Mucosa of gallbladder (tissue), 1 donor: ENCODE results near the gene ACSS3. TPM values are rescaled to one million over a fixed set of nuclear protein-coding genes. Genes with fewer than 3 reads are reported as not detected.
"Not testable (repeated sequence)": the region's sequence is repeated elsewhere in the genome, so short reads cannot be mapped to it uniquely, and the experiment has no call there.

Source experiments
- DNase-seq: peaks from one replicate; pipeline ENCODE4 v3.0.0-alpha.2; 2020; ENCODE audit warnings: low spot score
- total RNA-seq: library from RNA; stranded (reverse); gene quantifications from one replicate; pipeline ENCODE4 v1.2.1, GENCODE V29; 2021
- donor health status: DM: no; HTN: no; CAD: no.

Gene ACSS3
- total RNA-seq, 1 donor from 2014 or later = 24.4 TPM

- no peak for DNase-seq
Observed at GRCh38 chr12:81094718-81095360, 17.0 kb downstream of the ACSS3 start.

GRCh38 chr12:81095501-81096232 is 17.8 kb downstream of the ACSS3 start:
- DNase-seq = no peak

- no peak for DNase-seq
Observed at GRCh38 chr12:81105687-81106086, 27.8 kb downstream of the ACSS3 start.

- DNase-seq = no peak
Observed at GRCh38 chr12:81114226-81114625, 36.3 kb downstream of the ACSS3 start.

- DNase-seq = not testable (repeated sequence)
Observed at GRCh38 chr12:81119069-81119468, 41.2 kb downstream of the ACSS3 start.

GRCh38 chr12:81120961-81121360 is 43.1 kb downstream of the ACSS3 start:
- DNase-seq = peak; percentile 56

GRCh38 chr12:81123611-81124010 is 45.7 kb downstream of the ACSS3 start:
- DNase-seq = no peak

- no peak for DNase-seq
Observed at GRCh38 chr12:81125691-81126090, 47.8 kb downstream of the ACSS3 start.

GRCh38 chr12:81128930-81129554 is 51.2 kb downstream of the ACSS3 start:
- DNase-seq = peak; percentile 37

GRCh38 chr12:81136519-81136918 is 58.6 kb downstream of the ACSS3 start:
- no peak for DNase-seq

- DNase-seq = no peak
Observed at GRCh38 chr12:81137801-81138200, 59.9 kb downstream of the ACSS3 start.

- no peak for DNase-seq
Observed at GRCh38 chr12:81141217-81141616, 63.3 kb downstream of the ACSS3 start.

- no peak for DNase-seq
Observed at GRCh38 chr12:81143057-81143456, 65.2 kb downstream of the ACSS3 start.

- DNase-seq = no peak
Observed at GRCh38 chr12:81146228-81147225, 68.6 kb downstream of the ACSS3 start.

- DNase-seq = no peak
Observed at GRCh38 chr12:81147292-81147919, 69.5 kb downstream of the ACSS3 start.

- no peak for DNase-seq
Observed at GRCh38 chr12:81150382-81150781, 72.5 kb downstream of the ACSS3 start.

GRCh38 chr12:81159856-81160255 is 82.0 kb downstream of the ACSS3 start:
- no peak for DNase-seq

- DNase-seq = no peak
Observed at GRCh38 chr12:81161680-81162079, 83.8 kb downstream of the ACSS3 start.

- DNase-seq = no peak
Observed at GRCh38 chr12:81162391-81163136, 84.7 kb downstream of the ACSS3 start.

GRCh38 chr12:81164827-81165226 is 86.9 kb downstream of the ACSS3 start:
- DNase-seq = no peak

- no peak for DNase-seq
Observed at GRCh38 chr12:81166790-81167189, 88.9 kb downstream of the ACSS3 start.
